OCI-LY7 (cell line): Measurements from ENCODE around the gene ESPNL. TPM values are rescaled to one million over a fixed set of nuclear protein-coding genes. Genes with fewer than 3 reads are reported as not detected.

Source experiments
- BruUV-seq: library from RNA; stranded (reverse); fragments of 400-500 nt; replicated peaks from 2 replicates; lab custom pipeline; 2021; lab: Mats Ljungman, UMichigan
- CTCF ChIA-PET: fragments of 300-600 bp; sonication (Branson Sonifier 250); formaldehyde crosslinking; loops from one replicate; lab custom pipeline; 2022; ENCODE audit warnings: antibody characterized with exemption; ENCODE audit not compliant: unreplicated experiment; lab: Charles Lee
- POLR2A ChIA-PET: fragments of 300-600 bp; sonication (Branson Sonifier 250); formaldehyde crosslinking; loops from one replicate; lab custom pipeline; 2022; ENCODE audit warnings: antibody characterized with exemption; lab: Charles Lee
- DNase-seq: peaks from one replicate; pipeline ENCODE4 v3.0.0-alpha.2; 2015; ENCODE audit warnings: low spot score
- H2AFZ ChIP-seq: fragments of 200-600 bp; sonication (generic), shearing (Covaris generic); 2 replicates; pipeline ENCODE4 v1.6.1; 2014; ENCODE audit warnings: mild to moderate bottlenecking, antibody characterized with exemption, low read length, moderate library complexity
- H3K27ac ChIP-seq: fragments of 200-600 bp; sonication (generic); 2 replicates; pipeline ENCODE4 v1.5.1; 2014; ENCODE audit warnings: mixed run types, low read depth, mild to moderate bottlenecking, moderate library complexity, low read length, inconsistent platforms; ENCODE audit not compliant: poor library complexity, severe bottlenecking
- H3K36me3 ChIP-seq: fragments of 200-600 bp; sonication (generic); 2 replicates; pipeline ENCODE4 v1.6.1; 2014; ENCODE audit warnings: mild to moderate bottlenecking, antibody characterized with exemption, low read length, moderate library complexity, mixed read lengths; ENCODE audit not compliant: insufficient read depth
- H3K4me1 ChIP-seq: fragments of 200-600 bp; sonication (generic); 2 replicates; pipeline ENCODE4 v1.5.1; 2014; ENCODE audit warnings: mild to moderate bottlenecking, low read length; ENCODE audit not compliant: insufficient read depth, poor library complexity, severe bottlenecking
- H3K4me2 ChIP-seq: fragments of 200-600 bp; sonication (generic); 2 replicates; pipeline ENCODE4 v1.6.1; 2014; ENCODE audit warnings: mild to moderate bottlenecking, low read length
- H3K4me3 ChIP-seq: fragments of 200-600 bp; sonication (generic); 2 replicates; pipeline ENCODE4 v1.5.1; 2014; ENCODE audit warnings: mild to moderate bottlenecking, low read depth, low read length; ENCODE audit not compliant: poor library complexity, severe bottlenecking
- H3K79me2 ChIP-seq: fragments of 200-600 bp; sonication (generic); 2 replicates; pipeline ENCODE4 v1.6.1; 2016; ENCODE audit warnings: low read depth, mild to moderate bottlenecking, low read length, moderate library complexity, mixed read lengths; ENCODE audit not compliant: insufficient read depth
- H3K9me2 ChIP-seq: fragments of 200-600 bp; sonication (generic); 2 replicates; pipeline ENCODE4 v1.6.1; 2016; ENCODE audit warnings: mild to moderate bottlenecking, low read length, mixed read lengths; ENCODE audit not compliant: insufficient read depth
- H3K9me3 ChIP-seq: fragments of 200-600 bp; sonication (generic); 2 replicates; pipeline ENCODE4 v1.6.1; 2014; ENCODE audit warnings: mild to moderate bottlenecking, mixed run types, low read length, mixed read lengths
- H4K20me1 ChIP-seq: fragments of 200-600 bp; sonication (generic); 2 replicates; pipeline ENCODE4 v1.6.1; 2014; ENCODE audit warnings: mild to moderate bottlenecking, antibody characterized with exemption, low read length, moderate library complexity, mixed read lengths; ENCODE audit not compliant: insufficient read depth
- CTCF ChIP-seq: fragments of 200-600 bp; sonication (generic); conservative IDR thresholded peaks from 2 replicates; pipeline ENCODE4 v1.5.1; 2014; ENCODE audit warnings: mild to moderate bottlenecking, antibody characterized with exemption, low read length, moderate library complexity, mixed read lengths
- EZH2phosphoT487 ChIP-seq: fragments of 200-600 bp; sonication (generic); IDR thresholded peaks from 2 replicates; pipeline ENCODE4 v1.6.1; 2018; ENCODE audit warnings: low read depth, borderline replicate concordance, mild to moderate bottlenecking, mixed run types, antibody characterized with exemption, low read length, moderate library complexity, mixed read lengths
- intact Hi-C: fragments of 100-400 bp; cut with micrococcal nuclease; formaldehyde crosslinking; loops from one replicate; pipeline ENCODE4 v1.10.0; 2022; ENCODE audit not compliant: unreplicated experiment
- total RNA-seq, 2 experiments: library from RNA; depleted of rRNA in 1 of 2; stranded (reverse); fragments of >200 nt in 1 of 2; shearing (Covaris generic) in 1 of 2; gene quantifications; 2 replicates each; pipeline ENCODE4 v1.2.3, GENCODE V29; 2014 to 2022

The ESPNL gene
- total RNA-seq, 2 experiments from 2014 or later: 5.0 to 7.7 TPM

DNA sequence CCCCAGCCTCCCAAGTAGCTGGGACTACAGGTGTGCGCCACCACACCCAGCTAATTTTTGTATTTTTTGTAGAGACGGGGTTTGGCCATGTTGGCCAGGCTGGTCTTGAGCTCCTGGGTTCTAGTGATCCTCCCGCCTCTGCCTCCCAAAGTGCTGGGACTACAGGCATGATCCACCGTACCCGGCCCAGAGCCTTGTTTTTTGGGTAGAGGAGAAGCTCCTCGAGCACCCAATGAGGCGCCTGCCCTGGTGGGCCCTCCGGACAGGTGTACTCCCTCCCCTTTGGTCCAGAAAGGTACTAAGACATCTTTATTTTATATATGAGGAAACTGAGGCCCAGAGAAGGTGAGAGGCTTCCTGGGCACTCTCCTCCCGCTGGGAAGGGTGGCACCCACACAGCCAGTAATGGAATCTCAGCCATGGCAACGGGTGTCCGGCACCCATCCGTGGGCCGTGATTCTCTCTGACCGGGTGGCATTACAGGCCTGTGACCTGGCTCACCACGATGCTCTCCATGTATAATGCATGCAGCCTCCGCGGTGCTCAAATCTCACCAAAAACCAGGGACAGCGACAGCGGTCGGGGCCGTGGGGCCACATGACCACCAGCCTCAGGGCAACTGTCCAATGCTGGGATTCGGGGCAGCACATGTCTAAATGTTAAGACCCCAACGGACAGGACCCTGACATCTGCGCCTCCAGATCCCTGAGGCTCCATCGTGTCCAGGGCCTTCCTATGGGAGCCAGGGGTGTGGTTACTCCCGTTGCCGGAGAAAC lies 21.6 kb downstream of the ESPNL start:
- H3K9me2 ChIP-seq: no peaks in the 10 kb centered on the region
- no peaks in the 10 kb centered on the region for H4K20me1 ChIP-seq
- DNase-seq: no peak
- no peaks in the 10 kb centered on the region for H3K79me2 ChIP-seq
- no peak overlapping the region for H2AFZ ChIP-seq
- H3K4me3 ChIP-seq: no peak overlapping the region
- intact Hi-C loops: no loop called here
- TF ChIP-seq EZH2phosphoT487 (no peak), CTCF (no peak)
- ChIA-PET CTCF (no interaction called here), POLR2A (interaction anchor here (1.6 kb wide), 1 partner anchor 13 kb away, joined by 4 read pairs; no protein-coding TSS in a partner anchor)
- H3K4me1 ChIP-seq: peaks cover 10% of the 10 kb centered on the region
- no peak overlapping the region for H3K27ac ChIP-seq
- BruUV-seq: no TSS peak
- H3K9me3 ChIP-seq: peaks cover 7% of the 10 kb centered on the region; the same call in 1 of the 2 replicates
- no peak overlapping the region for H3K4me2 ChIP-seq
- H3K36me3 ChIP-seq: no peaks in the 10 kb centered on the region

DNA sequence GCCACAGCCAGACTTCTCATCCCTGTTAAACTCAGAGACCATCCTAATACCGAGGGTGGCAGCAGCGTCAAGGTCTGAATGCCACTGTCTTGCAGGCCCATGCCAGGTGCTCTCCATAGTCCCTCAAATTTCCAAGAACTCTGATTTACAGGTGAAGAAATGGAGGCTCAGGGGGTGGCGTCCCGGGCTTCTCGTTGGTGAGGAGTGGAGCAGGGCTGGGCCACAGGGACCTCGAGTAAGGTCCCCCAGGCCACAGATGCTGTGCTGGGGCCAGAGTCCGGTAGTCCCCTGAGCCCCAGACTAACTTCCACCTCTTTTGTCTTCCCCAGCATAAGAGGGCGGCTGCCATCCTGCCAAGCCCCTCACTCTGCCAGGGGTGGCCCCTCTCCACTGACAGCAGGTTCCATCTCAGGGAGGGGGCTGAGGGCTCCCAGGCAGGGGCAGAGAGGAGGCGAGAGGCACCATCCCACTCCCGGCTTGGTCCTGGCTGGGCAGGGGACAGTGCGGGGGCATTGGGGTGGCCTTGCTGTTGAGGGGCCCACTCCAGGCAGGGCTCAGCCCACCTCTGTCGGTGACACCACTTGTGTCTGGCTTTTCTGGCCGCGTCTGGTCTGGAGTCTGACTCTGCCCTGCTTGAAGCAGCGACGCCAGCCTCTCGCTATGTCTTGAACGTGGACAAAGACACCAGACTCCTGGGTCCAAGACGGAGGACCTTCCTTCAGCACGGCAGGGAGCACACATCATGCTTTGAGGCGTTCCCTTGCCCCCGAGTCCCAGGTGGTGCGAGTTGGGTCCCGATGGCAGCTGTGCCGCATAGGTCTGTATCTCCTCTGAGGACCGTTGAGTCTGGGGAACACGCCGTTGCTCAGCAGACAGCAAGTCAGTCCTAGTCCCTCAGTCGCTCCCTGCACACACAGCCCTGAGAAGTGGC lies 22.4 kb downstream of the ESPNL start:
- H3K4me3 ChIP-seq: no peak overlapping the region
- DNase-seq: no peak
- TF ChIP-seq EZH2phosphoT487 (no peak), CTCF (no peak)
- no TSS peak for BruUV-seq
- intact Hi-C loops: no loop called here
- H3K4me1 ChIP-seq: peaks cover 10% of the 10 kb centered on the region
- H4K20me1 ChIP-seq: no peaks in the 10 kb centered on the region
- H3K4me2 ChIP-seq: no peak overlapping the region
- peaks cover 8% of the 10 kb centered on the region; the same call in 1 of the 2 replicates for H3K9me3 ChIP-seq
- no peak overlapping the region for H2AFZ ChIP-seq
- H3K79me2 ChIP-seq: no peaks in the 10 kb centered on the region
- no peaks in the 10 kb centered on the region for H3K9me2 ChIP-seq
- H3K36me3 ChIP-seq: no peaks in the 10 kb centered on the region
- ChIA-PET CTCF (no interaction called here), POLR2A (no interaction called here)
- no peak overlapping the region for H3K27ac ChIP-seq
